OCI-LY1 (cell line): ENCODE data around the gene HLA-DMA.

Experiments used
- H2AFZ ChIP-seq: fragments of 200-600 bp; sonication (generic), shearing (Covaris generic); 2 replicates; pipeline ENCODE4 v1.6.0; 2014; ENCODE audit warnings: antibody characterized with exemption, mild to moderate bottlenecking, low read length
- H3F3A ChIP-seq: fragments of 200-600 bp; sonication (generic), shearing (Covaris generic); 2 replicates; pipeline ENCODE4 v1.6.0; 2014; ENCODE audit warnings: mild to moderate bottlenecking, antibody characterized with exemption, low read length, moderate library complexity; ENCODE audit not compliant: insufficient read depth
- H3K27ac ChIP-seq: fragments of 200-600 bp; sonication (generic); 2 replicates; pipeline ENCODE4 v1.5.1; 2014; ENCODE audit warnings: low read length, mixed run types, mild to moderate bottlenecking, low read depth; ENCODE audit not compliant: poor library complexity, severe bottlenecking
- H3K27me3 ChIP-seq: fragments of 200-600 bp; sonication (generic); 2 replicates; pipeline ENCODE4 v1.6.0; 2014; ENCODE audit warnings: antibody characterized with exemption, mild to moderate bottlenecking, low read length, moderate library complexity; ENCODE audit not compliant: insufficient read depth
- H3K36me3 ChIP-seq: fragments of 200-600 bp; sonication (generic); 2 replicates; pipeline ENCODE4 v1.6.1; 2014; ENCODE audit warnings: mild to moderate bottlenecking, antibody characterized with exemption, low read length, moderate library complexity, mixed read lengths; ENCODE audit not compliant: insufficient read depth
- H3K4me1 ChIP-seq: fragments of 200-600 bp; sonication (generic); 2 replicates; pipeline ENCODE4 v1.5.1; 2014; ENCODE audit warnings: mild to moderate bottlenecking, low read length, moderate library complexity; ENCODE audit not compliant: insufficient read depth, severe bottlenecking
- H3K4me2 ChIP-seq: fragments of 200-600 bp; sonication (generic), shearing (Covaris generic); 2 replicates; pipeline ENCODE4 v1.6.1; 2014; ENCODE audit warnings: low read length
- H3K4me3 ChIP-seq: fragments of 200-600 bp; sonication (generic); 2 replicates; pipeline ENCODE4 v1.5.1; 2014; ENCODE audit warnings: low read length, low read depth, mild to moderate bottlenecking, mixed read lengths; ENCODE audit not compliant: poor library complexity, severe bottlenecking
- H3K79me2 ChIP-seq: fragments of 200-600 bp; shearing (Covaris generic); 2 replicates; pipeline ENCODE4 v1.6.1; 2016; ENCODE audit warnings: mixed run types, low read length, mixed read lengths; ENCODE audit not compliant: insufficient read depth
- H3K9ac ChIP-seq: fragments of 200-600 bp; sonication (generic), shearing (Covaris generic); 2 replicates; pipeline ENCODE4 v1.6.1; 2014; ENCODE audit warnings: mild to moderate bottlenecking, low read length, mixed read lengths
- H3K9me2 ChIP-seq: fragments of 200-600 bp; sonication (generic), shearing (Covaris generic); 2 replicates; pipeline ENCODE4 v1.6.1; 2014; ENCODE audit warnings: low read depth, mild to moderate bottlenecking, low read length, mixed read lengths
- H3K9me3 ChIP-seq: fragments of 200-600 bp; shearing (Covaris generic); 2 replicates; pipeline ENCODE4 v1.6.1; 2014; ENCODE audit warnings: low read length, mixed read lengths
- H4K20me1 ChIP-seq: fragments of 200-600 bp; sonication (generic), shearing (Covaris generic); 2 replicates; pipeline ENCODE4 v1.6.0; 2016; ENCODE audit warnings: mild to moderate bottlenecking, low read length; ENCODE audit not compliant: insufficient read depth
- EZH2 ChIP-seq: fragments of 200-600 bp; sonication (generic), shearing (Covaris generic); IDR thresholded peaks from 2 replicates; pipeline ENCODE4 v1.8.0; 2017; ENCODE audit warnings: borderline replicate concordance, mixed run types, mild to moderate bottlenecking, antibody characterized with exemption, low read length, moderate library complexity, mixed read lengths
- TF ChIP-seq, protein P1 (sequence below): fragments of 200-600 bp; sonication (generic), shearing (Covaris generic); IDR thresholded peaks from 2 replicates; pipeline ENCODE4 v1.5.1; 2017; ENCODE audit warnings: mild to moderate bottlenecking, antibody characterized with exemption, low read length, moderate library complexity, mixed read lengths

Gene HLA-DMA

DNA sequence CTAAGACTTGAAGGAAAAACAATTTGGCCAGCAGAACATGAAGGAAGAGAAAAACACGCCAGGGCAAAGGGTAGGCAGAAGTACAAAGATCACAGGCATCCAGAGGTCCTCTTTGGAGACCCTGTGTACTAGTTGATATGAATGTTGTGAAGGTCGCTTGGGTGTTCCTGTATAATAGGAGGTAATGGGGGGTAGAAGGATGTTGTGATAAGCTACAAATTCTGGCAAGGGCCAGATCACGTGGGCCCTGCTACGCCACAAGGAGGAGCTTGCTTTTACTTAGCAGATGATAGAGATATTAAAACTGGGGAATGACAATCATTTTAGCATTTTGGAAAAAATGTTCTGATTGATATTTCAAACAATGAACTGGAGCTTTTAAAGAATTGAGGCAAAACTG is 878 bp upstream of the HLA-DMA start:
- no peaks in the 10 kb centered on the region for H3K9me2 ChIP-seq
- no peak overlapping the region; the same call in 1 of the 2 replicates for H3K4me2 ChIP-seq
- no peak overlapping the region for H2AFZ ChIP-seq
- no peaks in the 10 kb centered on the region for H3K36me3 ChIP-seq
- H3F3A ChIP-seq, result no peaks in the 10 kb centered on the region
- no peak overlapping the region for H3K4me3 ChIP-seq
- no peaks in the 10 kb centered on the region for H3K9me3 ChIP-seq
- TF ChIP-seq, protein P1, sequence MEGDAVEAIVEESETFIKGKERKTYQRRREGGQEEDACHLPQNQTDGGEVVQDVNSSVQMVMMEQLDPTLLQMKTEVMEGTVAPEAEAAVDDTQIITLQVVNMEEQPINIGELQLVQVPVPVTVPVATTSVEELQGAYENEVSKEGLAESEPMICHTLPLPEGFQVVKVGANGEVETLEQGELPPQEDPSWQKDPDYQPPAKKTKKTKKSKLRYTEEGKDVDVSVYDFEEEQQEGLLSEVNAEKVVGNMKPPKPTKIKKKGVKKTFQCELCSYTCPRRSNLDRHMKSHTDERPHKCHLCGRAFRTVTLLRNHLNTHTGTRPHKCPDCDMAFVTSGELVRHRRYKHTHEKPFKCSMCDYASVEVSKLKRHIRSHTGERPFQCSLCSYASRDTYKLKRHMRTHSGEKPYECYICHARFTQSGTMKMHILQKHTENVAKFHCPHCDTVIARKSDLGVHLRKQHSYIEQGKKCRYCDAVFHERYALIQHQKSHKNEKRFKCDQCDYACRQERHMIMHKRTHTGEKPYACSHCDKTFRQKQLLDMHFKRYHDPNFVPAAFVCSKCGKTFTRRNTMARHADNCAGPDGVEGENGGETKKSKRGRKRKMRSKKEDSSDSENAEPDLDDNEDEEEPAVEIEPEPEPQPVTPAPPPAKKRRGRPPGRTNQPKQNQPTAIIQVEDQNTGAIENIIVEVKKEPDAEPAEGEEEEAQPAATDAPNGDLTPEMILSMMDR, result no peak
- no peak for TF ChIP-seq EZH2
- no peak overlapping the region for H3K9ac ChIP-seq
- peak overlapping the region; percentile 82 for H3K27ac ChIP-seq
- no peaks in the 10 kb centered on the region for H3K27me3 ChIP-seq
- no peaks in the 10 kb centered on the region for H4K20me1 ChIP-seq
- peaks cover 64% of the 10 kb centered on the region for H3K4me1 ChIP-seq
- no peaks in the 10 kb centered on the region for H3K79me2 ChIP-seq

DNA sequence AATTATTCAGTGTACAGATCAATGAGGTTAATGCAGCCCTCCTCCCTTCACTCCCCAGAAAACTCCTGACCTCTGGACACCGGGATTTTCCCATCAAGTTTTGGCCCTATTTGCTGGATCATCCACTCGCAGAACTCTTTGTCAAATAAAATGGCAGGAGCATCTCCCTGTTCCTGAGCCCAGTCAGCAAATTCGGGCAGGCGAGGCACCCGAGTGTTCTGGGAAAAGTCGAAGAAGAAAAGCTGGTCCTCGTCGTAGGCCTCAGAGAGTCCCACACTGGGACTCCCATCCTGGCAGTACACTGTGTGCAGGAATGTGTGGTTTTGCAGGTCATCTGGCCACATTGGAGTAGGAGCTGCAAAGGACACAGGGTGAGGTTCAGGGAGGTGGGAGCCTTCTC is 2.4 kb downstream of the HLA-DMA start:
- Histone ChIP-seq H3K4me3 (no peak overlapping the region), H3K9me2 (no peaks in the 10 kb centered on the region), H3K79me2 (no peaks in the 10 kb centered on the region), H3K36me3 (no peaks in the 10 kb centered on the region), H3K9me3 (no peaks in the 10 kb centered on the region; the same call in 1 of the 2 replicates), H3K4me2 (peak overlapping the region; percentile 19; the same call in 1 of the 2 replicates), H3F3A (peaks cover 8% of the 10 kb centered on the region; the same call in 1 of the 2 replicates), H3K27me3 (no peaks in the 10 kb centered on the region), H3K9ac (no peak overlapping the region), H4K20me1 (no peaks in the 10 kb centered on the region), H3K4me1 (peaks cover 82% of the 10 kb centered on the region), H2AFZ (no peak overlapping the region), H3K27ac (peak overlapping the region; percentile 60)
- no peak for TF ChIP-seq EZH2
- TF ChIP-seq, protein P1, result no peak

DNA sequence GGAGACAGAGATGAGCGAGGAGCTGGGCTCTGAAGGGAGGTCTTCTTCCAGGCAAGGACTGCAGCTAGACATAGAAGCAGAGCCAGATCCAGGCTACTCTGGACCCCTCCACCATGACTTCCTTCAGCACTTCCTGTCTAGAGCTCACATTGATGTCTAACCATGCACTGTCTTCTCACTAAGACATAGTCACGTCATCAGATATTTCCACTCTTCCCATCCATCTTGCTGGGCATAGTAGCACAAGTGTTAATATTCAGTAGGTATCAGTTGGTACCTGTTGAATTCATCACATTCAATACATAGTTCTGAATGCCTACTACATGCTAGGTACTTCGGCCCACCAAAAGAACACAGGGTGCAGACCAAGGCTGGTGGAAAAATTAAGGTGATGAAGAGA is 2.9 kb downstream of the HLA-DMA start:
- no peaks in the 10 kb centered on the region; the same call in 1 of the 2 replicates for H3K9me3 ChIP-seq
- H3K4me3 ChIP-seq, result no peak overlapping the region
- H3K9me2 ChIP-seq, result no peaks in the 10 kb centered on the region
- H4K20me1 ChIP-seq, result no peaks in the 10 kb centered on the region
- TF ChIP-seq EZH2, result no peak
- TF ChIP-seq, protein P1, result no peak
- H3K27ac ChIP-seq, result peak overlapping the region; percentile 60
- H3K4me1 ChIP-seq, result peaks cover 82% of the 10 kb centered on the region
- H3K4me2 ChIP-seq, result peak overlapping the region; percentile 19; the same call in 1 of the 2 replicates
- no peak overlapping the region for H3K9ac ChIP-seq
- no peak overlapping the region for H2AFZ ChIP-seq
- peaks cover 10% of the 10 kb centered on the region; the same call in 1 of the 2 replicates for H3F3A ChIP-seq
- H3K27me3 ChIP-seq, result no peaks in the 10 kb centered on the region
- no peaks in the 10 kb centered on the region for H3K36me3 ChIP-seq
- H3K79me2 ChIP-seq, result no peaks in the 10 kb centered on the region
